GM13976 (cell line): ENCODE data around the gene ARPC4.

Experiments used
- DNase-seq: peaks from one replicate; pipeline ENCODE4 v3.0.0; 2012; ENCODE audit warnings: low spot score
- in situ Hi-C: fragments of 300-500 bp; cut with MboI; formaldehyde crosslinking; loops from one replicate; pipeline ENCODE4 v1.12.0; 2022; ENCODE audit warnings: low sequenced_read_pairs, mixed read lengths, inconsistent platforms; ENCODE audit not compliant: unreplicated experiment
- TF ChIP-seq, protein P1 (sequence below): IDR thresholded peaks from 2 replicates; pipeline ENCODE4 v1.5.1; 2012; ENCODE audit warnings: borderline replicate concordance, mild to moderate bottlenecking; ENCODE audit not compliant: insufficient read depth; ENCODE audit errors: extremely low read depth, missing control alignments, control extremely low read depth

The ARPC4 gene

DNA sequence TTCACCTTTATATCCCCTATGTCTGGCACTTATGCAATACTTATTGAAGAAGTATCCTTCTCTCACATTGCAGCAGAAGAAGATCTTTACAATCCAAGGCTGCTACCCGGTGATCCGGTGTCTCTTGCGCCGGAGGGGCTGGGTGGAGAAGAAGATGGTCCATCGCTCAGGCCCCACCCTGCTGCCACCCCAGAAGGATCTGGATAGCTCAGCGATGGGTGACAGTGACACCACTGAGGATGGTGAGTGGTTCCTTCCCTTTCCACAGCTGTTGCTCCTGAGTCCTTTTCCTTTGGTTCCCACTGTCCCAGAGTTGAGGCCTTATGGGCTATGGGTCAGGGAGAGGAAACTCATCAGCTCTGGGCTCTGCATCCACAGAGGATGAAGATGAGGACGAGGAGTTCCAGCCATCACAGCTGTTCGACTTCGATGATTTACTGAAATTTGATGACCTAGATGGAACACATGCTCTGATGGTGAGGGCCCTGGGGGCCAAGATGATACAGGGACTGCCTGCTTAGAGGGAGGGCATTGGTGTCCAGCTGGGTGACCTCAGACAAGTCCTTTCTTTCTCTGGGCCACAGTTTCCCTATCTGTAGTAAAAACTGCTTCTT, 20.1 kb downstream of the ARPC4 start:
- in situ Hi-C loops = no loop called here
- DNase-seq = no peak
- TF ChIP-seq, protein P1, sequence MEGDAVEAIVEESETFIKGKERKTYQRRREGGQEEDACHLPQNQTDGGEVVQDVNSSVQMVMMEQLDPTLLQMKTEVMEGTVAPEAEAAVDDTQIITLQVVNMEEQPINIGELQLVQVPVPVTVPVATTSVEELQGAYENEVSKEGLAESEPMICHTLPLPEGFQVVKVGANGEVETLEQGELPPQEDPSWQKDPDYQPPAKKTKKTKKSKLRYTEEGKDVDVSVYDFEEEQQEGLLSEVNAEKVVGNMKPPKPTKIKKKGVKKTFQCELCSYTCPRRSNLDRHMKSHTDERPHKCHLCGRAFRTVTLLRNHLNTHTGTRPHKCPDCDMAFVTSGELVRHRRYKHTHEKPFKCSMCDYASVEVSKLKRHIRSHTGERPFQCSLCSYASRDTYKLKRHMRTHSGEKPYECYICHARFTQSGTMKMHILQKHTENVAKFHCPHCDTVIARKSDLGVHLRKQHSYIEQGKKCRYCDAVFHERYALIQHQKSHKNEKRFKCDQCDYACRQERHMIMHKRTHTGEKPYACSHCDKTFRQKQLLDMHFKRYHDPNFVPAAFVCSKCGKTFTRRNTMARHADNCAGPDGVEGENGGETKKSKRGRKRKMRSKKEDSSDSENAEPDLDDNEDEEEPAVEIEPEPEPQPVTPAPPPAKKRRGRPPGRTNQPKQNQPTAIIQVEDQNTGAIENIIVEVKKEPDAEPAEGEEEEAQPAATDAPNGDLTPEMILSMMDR = no peak

DNA sequence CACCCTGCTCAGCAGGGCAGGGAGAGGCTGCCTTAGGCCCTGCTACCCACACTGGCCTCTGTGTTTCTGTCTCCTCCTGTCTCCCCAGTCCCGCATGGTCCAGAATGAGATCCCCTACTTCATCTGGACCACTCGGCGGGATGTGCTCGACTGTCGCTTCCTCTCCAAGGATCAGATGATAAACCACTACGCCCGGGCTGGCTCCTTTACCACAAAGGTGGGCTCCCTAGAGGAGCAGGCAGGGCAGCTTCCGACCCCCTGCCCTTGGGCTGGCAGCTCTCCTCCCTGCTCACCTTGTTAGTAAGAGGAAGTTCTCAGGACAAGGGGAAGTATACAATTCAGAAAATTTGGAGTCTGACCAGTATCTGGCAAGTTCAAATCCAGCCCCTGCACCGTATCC, 23.1 kb downstream of the ARPC4 start:
- no peak for DNase-seq
- TF ChIP-seq, protein P1 = no peak
- in situ Hi-C loops = no loop called here

DNA sequence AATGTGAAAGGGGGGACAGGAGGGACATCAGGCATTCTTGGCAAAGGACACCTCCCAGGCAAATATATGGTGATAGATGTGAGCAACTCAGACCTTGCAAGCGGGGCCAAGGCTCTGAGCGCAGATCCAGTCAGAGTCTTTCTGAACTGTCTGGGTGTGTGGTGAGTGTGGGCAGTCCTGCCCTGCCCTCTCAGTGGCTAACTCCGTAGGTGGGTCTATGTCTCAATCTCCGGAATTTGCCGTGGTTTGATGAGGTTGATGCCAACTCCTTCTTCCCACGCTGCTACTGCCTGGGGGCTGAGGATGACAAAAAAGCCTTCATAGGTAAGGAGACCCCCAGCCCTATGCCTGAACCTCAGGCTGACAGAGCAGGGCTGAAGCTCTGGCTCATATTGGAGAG, 24.6 kb downstream of the ARPC4 start:
- in situ Hi-C loops = no loop called here
- TF ChIP-seq, protein P1 = no peak
- no peak for DNase-seq

DNA sequence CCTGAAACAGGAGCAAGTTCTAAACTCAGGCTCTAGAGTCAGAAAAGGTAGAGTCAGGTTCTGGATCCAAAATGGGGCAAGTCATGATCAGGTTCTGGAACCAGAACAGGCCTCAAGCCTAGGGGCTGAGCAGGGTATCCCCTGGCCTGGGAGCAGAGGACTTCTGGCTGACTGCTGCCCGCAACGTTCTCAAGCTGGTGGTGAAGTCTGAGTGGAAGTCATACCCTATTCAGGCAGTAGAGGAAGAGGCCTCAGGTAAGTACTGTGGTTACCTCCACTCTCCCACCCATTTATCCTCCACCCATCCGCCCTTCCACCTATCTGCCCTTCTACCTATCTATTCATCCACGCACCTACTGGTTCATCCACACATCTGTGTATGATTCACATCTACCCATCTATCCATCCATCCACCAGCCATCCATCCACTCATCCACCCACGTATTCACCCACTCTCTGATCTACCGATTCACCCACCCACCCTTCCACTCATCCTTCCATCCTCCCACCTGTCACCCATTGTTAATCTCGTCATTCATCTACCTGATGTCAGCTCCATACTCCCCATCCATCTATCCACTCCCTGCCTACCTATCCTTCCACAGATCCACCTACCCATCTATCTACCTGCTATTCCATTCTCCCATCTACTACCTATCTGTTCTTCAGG, 25.9 kb downstream of the ARPC4 start:
- no peak for DNase-seq
- in situ Hi-C loops = no loop called here
- TF ChIP-seq, protein P1 = no peak

DNA sequence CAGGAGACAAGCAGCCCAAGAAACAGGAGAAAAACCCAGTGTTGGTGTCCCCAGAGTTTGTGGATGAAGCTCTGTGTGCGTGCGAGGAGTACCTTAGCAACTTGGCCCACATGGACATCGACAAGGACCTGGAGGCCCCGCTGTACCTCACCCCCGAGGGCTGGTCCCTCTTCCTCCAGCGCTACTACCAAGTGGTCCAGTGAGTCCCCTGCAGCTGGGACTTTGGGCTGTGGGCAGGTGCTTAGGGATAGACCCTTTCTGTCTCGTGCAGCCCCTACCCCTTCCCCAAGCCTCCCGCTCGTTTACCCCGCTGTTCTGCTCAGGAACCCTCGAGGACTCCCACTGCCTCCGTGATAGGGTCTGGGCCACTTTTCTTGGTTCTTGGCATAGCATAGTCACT, 27.7 kb downstream of the ARPC4 start:
- DNase-seq = no peak
- TF ChIP-seq, protein P1 = no peak
- in situ Hi-C loops = no loop called here

DNA sequence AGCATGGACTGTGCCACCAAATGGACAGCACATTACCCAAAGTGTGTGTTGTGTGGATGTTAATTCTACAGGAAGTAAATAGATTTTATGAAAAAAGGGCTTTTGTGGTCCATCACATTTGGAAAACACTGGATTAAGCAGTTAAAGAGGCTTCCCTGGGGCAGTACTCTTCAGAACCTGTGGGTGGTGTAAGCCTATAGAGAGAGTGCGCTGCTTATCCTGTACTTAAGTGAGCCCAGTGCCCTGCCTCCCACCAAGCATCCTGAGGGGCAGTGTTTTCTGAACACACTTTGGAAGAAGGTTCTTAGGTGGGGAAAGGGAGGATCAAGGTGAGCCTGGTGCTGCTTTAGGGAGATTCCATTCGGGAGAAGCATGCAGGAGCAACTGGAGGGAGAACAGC, 28.1 kb downstream of the ARPC4 start:
- no peak for DNase-seq
- TF ChIP-seq, protein P1 = no peak
- in situ Hi-C loops = no loop called here
